SU-DHL-6 (cell line): ENCODE data around the gene UBA1.

Experiments used
- EZH2phosphoT487 ChIP-seq: fragments of 200-600 bp; sonication (generic), shearing (Covaris generic); conservative IDR thresholded peaks from 2 replicates; pipeline ENCODE4 v1.6.1; 2018; ENCODE audit warnings: mild to moderate bottlenecking, antibody characterized with exemption, low read length, moderate library complexity, mixed read lengths
- TF ChIP-seq, protein P1 (sequence below): fragments of 200-600 bp; sonication (generic); IDR thresholded peaks from one replicate; pipeline ENCODE4 v1.5.1; 2017; ENCODE audit warnings: antibody characterized with exemption, mild to moderate bottlenecking, low read length, moderate library complexity; ENCODE audit not compliant: insufficient read depth, poor library complexity, severe bottlenecking

DNA sequence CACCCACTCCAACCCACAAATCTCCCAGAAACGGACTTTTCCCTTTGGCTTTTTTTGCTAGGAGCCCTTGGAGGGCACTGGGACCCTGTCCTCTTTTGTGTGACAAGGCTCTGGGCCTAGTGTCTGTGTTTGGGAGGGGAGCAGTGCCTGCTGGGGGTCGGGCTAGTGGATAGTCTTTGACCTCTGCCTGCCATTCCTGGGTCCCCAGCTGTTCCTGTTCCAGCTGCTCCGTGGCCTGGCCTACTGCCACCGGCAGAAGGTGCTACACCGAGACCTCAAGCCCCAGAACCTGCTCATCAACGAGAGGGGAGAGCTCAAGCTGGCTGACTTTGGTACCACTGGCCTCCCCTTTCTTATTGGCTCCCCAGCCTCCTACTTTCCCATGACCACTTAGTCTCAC, 32.4 kb downstream of the UBA1 start:
- TF ChIP-seq, protein P1, sequence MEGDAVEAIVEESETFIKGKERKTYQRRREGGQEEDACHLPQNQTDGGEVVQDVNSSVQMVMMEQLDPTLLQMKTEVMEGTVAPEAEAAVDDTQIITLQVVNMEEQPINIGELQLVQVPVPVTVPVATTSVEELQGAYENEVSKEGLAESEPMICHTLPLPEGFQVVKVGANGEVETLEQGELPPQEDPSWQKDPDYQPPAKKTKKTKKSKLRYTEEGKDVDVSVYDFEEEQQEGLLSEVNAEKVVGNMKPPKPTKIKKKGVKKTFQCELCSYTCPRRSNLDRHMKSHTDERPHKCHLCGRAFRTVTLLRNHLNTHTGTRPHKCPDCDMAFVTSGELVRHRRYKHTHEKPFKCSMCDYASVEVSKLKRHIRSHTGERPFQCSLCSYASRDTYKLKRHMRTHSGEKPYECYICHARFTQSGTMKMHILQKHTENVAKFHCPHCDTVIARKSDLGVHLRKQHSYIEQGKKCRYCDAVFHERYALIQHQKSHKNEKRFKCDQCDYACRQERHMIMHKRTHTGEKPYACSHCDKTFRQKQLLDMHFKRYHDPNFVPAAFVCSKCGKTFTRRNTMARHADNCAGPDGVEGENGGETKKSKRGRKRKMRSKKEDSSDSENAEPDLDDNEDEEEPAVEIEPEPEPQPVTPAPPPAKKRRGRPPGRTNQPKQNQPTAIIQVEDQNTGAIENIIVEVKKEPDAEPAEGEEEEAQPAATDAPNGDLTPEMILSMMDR = no peak
- TF ChIP-seq EZH2phosphoT487 = no peak
